GM23338 (cell line): ENCODE measurements around the gene MIEN1. TPM values are rescaled to one million over a fixed set of nuclear protein-coding genes. Genes with fewer than 3 reads are reported as not detected.

Source experiments
- ATAC-seq: fragments of 200-7000 bp; cut with Tn5 transposase; 3 replicates; pipeline ENCODE4 v1.9.1; 2020
- DNase-seq: peaks from one replicate; pipeline ENCODE4 v3.0.0-alpha.2; 2015; ENCODE audit warnings: low spot score
- H2AFZ ChIP-seq: fragments of 200-600 bp; sonication (generic); 2 replicates; pipeline ENCODE4 v1.8.0; 2016; ENCODE audit warnings: antibody characterized with exemption, mild to moderate bottlenecking, moderate library complexity
- H3F3A ChIP-seq: fragments of 200-600 bp; sonication (generic); replicated peaks from 2 replicates; pipeline ENCODE4 v1.8.0; 2017; ENCODE audit warnings: antibody characterized with exemption, mixed run types, low read depth
- H3K27ac ChIP-seq: fragments of 200-600 bp; sonication (generic); 2 replicates; pipeline ENCODE4 v1.6.1; 2016; ENCODE audit warnings: low read depth
- H3K27me3 ChIP-seq: fragments of 200-600 bp; sonication (generic); 2 replicates; pipeline ENCODE4 v1.8.0; 2016; ENCODE audit warnings: mild to moderate bottlenecking, mixed run types, moderate library complexity; ENCODE audit not compliant: insufficient read depth
- H3K36me3 ChIP-seq: fragments of 200-600 bp; sonication (generic); 2 replicates; pipeline ENCODE4 v1.8.0; 2016; ENCODE audit warnings: mild to moderate bottlenecking; ENCODE audit not compliant: insufficient read depth
- H3K4me1 ChIP-seq: fragments of 200-600 bp; sonication (generic); 2 replicates; pipeline ENCODE4 v1.8.0; 2016; ENCODE audit warnings: mild to moderate bottlenecking, moderate library complexity; ENCODE audit not compliant: insufficient read depth
- H3K4me2 ChIP-seq: fragments of 200-600 bp; sonication (generic); 2 replicates; pipeline ENCODE4 v1.7.1; 2017; ENCODE audit warnings: mixed run types
- H3K4me3 ChIP-seq: fragments of 200-600 bp; sonication (generic); 2 replicates; pipeline ENCODE4 v1.6.1; 2016; ENCODE audit warnings: mixed run types
- H3K79me2 ChIP-seq: fragments of 200-600 bp; sonication (generic); replicated peaks from 2 replicates; pipeline ENCODE4 v1.8.0; 2017; ENCODE audit warnings: mild to moderate bottlenecking; ENCODE audit not compliant: insufficient read depth
- H3K9me2 ChIP-seq: fragments of 200-600 bp; sonication (generic); 2 replicates; pipeline ENCODE4 v1.8.0; 2017; ENCODE audit not compliant: insufficient read depth
- H4K20me1 ChIP-seq: fragments of 200-600 bp; sonication (generic); replicated peaks from 2 replicates; pipeline ENCODE4 v1.8.0; 2017; ENCODE audit warnings: mild to moderate bottlenecking; ENCODE audit not compliant: insufficient read depth
- H3K27ac Mint-ChIP-seq: 2 replicates; pipeline ENCODE4 v1.8.0; 2020; ENCODE audit warnings: inconsistent platforms, mild to moderate bottlenecking, moderate library complexity, mixed read lengths
- H3K27me3 Mint-ChIP-seq: 3 replicates; pipeline ENCODE4 v1.8.0; 2022; ENCODE audit warnings: low read depth, mild to moderate bottlenecking, moderate library complexity, mixed read lengths, inconsistent platforms; ENCODE audit not compliant: insufficient read depth, poor library complexity
- H3K36me3 Mint-ChIP-seq: 3 replicates; pipeline ENCODE4 v1.8.0; 2021; ENCODE audit warnings: low read depth, mild to moderate bottlenecking, inconsistent platforms, moderate library complexity, mixed read lengths
- H3K4me1 Mint-ChIP-seq: 3 replicates; pipeline ENCODE4 v1.8.0; 2020; ENCODE audit warnings: mild to moderate bottlenecking, inconsistent platforms, mixed read lengths
- H3K4me3 Mint-ChIP-seq: 3 replicates; pipeline ENCODE4 v1.8.0; 2021; ENCODE audit warnings: moderate library complexity, mild to moderate bottlenecking, inconsistent platforms, mixed read lengths
- H3K9me3 Mint-ChIP-seq: 3 replicates; pipeline ENCODE4 v1.8.0; 2020; ENCODE audit warnings: moderate library complexity, mild to moderate bottlenecking, inconsistent platforms, mixed read lengths
- CREB1 ChIP-seq: fragments of 250-450 bp; sonication (Bioruptor Pico); IDR thresholded peaks from 2 replicates; pipeline ENCODE4 v1.5.0; 2020; ENCODE audit warnings: low read depth, mild to moderate bottlenecking, moderate library complexity
- EZH2 ChIP-seq: fragments of 200-600 bp; sonication (generic); IDR thresholded peaks from one replicate; pipeline ENCODE4 v1.8.0; 2017; ENCODE audit warnings: antibody characterized with exemption, mild to moderate bottlenecking, low read depth; ENCODE audit not compliant: unreplicated experiment
- EZH2phosphoT487 ChIP-seq: fragments of 200-600 bp; sonication (generic); IDR thresholded peaks from one replicate; pipeline ENCODE4 v1.8.1; 2018; ENCODE audit warnings: antibody characterized with exemption; ENCODE audit not compliant: unreplicated experiment
- NANOG ChIP-seq: IDR thresholded peaks from 2 replicates; pipeline ENCODE4 v1.6.1; 2016; ENCODE audit warnings: antibody characterized with exemption, borderline replicate concordance
- POLR2AphosphoS5 ChIP-seq: IDR thresholded peaks from 2 replicates; pipeline ENCODE4 v1.6.1; 2016; ENCODE audit warnings: antibody characterized with exemption, low read depth
- STAT1 ChIP-seq: IDR thresholded peaks from one replicate; pipeline ENCODE4 v1.6.1; 2016; ENCODE audit warnings: antibody characterized with exemption; ENCODE audit not compliant: unreplicated experiment
- ZNF114 ChIP-seq: fragments of 250-450 bp; sonication (Bioruptor Pico); IDR thresholded peaks from 2 replicates; pipeline ENCODE4 v1.5.0; 2020; ENCODE audit warnings: mild to moderate bottlenecking, moderate library complexity
- ZNF331 ChIP-seq: fragments of 250-450 bp; sonication (Bioruptor Pico); IDR thresholded peaks from 2 replicates; pipeline ENCODE4 v1.5.0; 2020; ENCODE audit warnings: low read depth, mild to moderate bottlenecking, moderate library complexity
- polyA plus RNA-seq: library from polyadenylated mRNA; unstranded; fragments of >200 nt; fragmentation: Nextera tagmentation; extraction: Ambion mirVana; gene quantifications from 2 replicates; pipeline ENCODE4 v1.2.1, GENCODE V29; 2016
- total RNA-seq: library from RNA; depleted of rRNA; stranded (reverse); fragments of >200 nt; shearing (Covaris generic); gene quantifications from 2 replicates; pipeline ENCODE4 v1.2.3, GENCODE V29; 2014
- TF ChIP-seq, protein P1 (sequence below): IDR thresholded peaks from one replicate; pipeline ENCODE4 v1.6.1; 2018; ENCODE audit warnings: antibody characterized with exemption; ENCODE audit not compliant: unreplicated experiment
- TF ChIP-seq, protein P2 (sequence below), 2 experiments: fragments of 200-600 bp in 1 of 2; sonication (generic) in 1 of 2; conservative IDR thresholded peaks; 2 replicates each; pipeline versions ENCODE4 v1.5.1 to v1.6.1; 2016 to 2017; ENCODE audit warnings: antibody characterized with exemption in 2 of 2, low read depth in 2 of 2, mild to moderate bottlenecking in 2 of 2, moderate library complexity in 1 of 2

MIEN1 gene
- total and polyA plus RNA-seq, 2 experiments from 2014 or later, result 37.1 to 91.8 TPM

DNA sequence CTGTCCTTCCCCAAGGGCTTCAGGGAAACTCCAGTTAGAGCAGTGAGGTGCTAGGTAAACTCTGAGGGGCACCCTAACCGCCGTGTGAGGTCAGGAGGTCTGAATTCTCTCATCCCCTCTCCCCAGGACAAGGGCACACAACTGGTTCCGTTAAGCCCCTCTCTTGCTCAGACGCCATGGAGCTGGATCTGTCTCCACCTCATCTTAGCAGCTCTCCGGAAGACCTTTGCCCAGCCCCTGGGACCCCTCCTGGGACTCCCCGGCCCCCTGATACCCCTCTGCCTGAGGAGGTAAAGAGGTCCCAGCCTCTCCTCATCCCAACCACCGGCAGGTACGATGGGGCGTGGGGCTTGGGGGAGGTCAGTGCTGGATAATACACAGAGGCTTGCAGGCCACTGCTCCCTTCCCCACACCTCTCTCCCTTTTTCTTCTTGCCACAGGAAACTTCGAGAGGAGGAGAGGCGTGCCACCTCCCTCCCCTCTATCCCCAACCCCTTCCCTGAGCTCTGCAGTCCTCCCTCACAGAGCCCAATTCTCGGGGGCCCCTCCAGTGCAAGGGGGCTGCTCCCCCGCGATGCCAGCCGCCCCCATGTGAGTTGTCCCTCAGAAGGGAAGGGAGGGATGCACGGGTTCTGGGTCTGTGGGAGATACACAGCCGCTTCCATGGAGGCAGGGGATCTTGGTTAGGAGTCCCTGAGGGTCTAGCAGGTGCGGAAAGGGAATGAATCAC is 12.0 kb upstream of the MIEN1 start:
- Histone ChIP-seq H3K27me3 (no peaks in the 10 kb centered on the region), H4K20me1 (no peaks in the 10 kb centered on the region), H3K79me2 (peaks cover 18% of the 10 kb centered on the region), H2AFZ (no peak overlapping the region), H3K4me1 (peaks cover 22% of the 10 kb centered on the region), H3K27ac (no peak overlapping the region), H3K9me2 (no peaks in the 10 kb centered on the region), H3K36me3 (no peaks in the 10 kb centered on the region), H3K4me2 (no peak overlapping the region), H3F3A (peaks cover 22% of the 10 kb centered on the region), H3K4me3 (no peak overlapping the region)
- no peak for DNase-seq
- ATAC-seq, result no peak
- H3K27me3 Mint-ChIP-seq, result peaks cover 21% of the 10 kb centered on the region
- no peak overlapping the region for H3K27ac Mint-ChIP-seq
- peaks cover 24% of the 10 kb centered on the region for H3K4me1 Mint-ChIP-seq
- TF ChIP-seq EZH2 (no peak), CREB1 (CRISPR knock-in tag) (no peak), EZH2phosphoT487 (no peak), STAT1 (no peak), NANOG (no peak), ZNF331 (CRISPR knock-in tag) (no peak), ZNF114 (CRISPR knock-in tag) (no peak), POLR2AphosphoS5 (no peak)
- TF ChIP-seq, protein P1, sequence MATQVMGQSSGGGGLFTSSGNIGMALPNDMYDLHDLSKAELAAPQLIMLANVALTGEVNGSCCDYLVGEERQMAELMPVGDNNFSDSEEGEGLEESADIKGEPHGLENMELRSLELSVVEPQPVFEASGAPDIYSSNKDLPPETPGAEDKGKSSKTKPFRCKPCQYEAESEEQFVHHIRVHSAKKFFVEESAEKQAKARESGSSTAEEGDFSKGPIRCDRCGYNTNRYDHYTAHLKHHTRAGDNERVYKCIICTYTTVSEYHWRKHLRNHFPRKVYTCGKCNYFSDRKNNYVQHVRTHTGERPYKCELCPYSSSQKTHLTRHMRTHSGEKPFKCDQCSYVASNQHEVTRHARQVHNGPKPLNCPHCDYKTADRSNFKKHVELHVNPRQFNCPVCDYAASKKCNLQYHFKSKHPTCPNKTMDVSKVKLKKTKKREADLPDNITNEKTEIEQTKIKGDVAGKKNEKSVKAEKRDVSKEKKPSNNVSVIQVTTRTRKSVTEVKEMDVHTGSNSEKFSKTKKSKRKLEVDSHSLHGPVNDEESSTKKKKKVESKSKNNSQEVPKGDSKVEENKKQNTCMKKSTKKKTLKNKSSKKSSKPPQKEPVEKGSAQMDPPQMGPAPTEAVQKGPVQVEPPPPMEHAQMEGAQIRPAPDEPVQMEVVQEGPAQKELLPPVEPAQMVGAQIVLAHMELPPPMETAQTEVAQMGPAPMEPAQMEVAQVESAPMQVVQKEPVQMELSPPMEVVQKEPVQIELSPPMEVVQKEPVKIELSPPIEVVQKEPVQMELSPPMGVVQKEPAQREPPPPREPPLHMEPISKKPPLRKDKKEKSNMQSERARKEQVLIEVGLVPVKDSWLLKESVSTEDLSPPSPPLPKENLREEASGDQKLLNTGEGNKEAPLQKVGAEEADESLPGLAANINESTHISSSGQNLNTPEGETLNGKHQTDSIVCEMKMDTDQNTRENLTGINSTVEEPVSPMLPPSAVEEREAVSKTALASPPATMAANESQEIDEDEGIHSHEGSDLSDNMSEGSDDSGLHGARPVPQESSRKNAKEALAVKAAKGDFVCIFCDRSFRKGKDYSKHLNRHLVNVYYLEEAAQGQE, result no peak
- TF ChIP-seq, protein P2, sequence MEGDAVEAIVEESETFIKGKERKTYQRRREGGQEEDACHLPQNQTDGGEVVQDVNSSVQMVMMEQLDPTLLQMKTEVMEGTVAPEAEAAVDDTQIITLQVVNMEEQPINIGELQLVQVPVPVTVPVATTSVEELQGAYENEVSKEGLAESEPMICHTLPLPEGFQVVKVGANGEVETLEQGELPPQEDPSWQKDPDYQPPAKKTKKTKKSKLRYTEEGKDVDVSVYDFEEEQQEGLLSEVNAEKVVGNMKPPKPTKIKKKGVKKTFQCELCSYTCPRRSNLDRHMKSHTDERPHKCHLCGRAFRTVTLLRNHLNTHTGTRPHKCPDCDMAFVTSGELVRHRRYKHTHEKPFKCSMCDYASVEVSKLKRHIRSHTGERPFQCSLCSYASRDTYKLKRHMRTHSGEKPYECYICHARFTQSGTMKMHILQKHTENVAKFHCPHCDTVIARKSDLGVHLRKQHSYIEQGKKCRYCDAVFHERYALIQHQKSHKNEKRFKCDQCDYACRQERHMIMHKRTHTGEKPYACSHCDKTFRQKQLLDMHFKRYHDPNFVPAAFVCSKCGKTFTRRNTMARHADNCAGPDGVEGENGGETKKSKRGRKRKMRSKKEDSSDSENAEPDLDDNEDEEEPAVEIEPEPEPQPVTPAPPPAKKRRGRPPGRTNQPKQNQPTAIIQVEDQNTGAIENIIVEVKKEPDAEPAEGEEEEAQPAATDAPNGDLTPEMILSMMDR (conservative IDR thresholded peaks at IDR 0.05; ENCODE audit: low read depth in 2 of 2), result no peak
- H3K9me3 Mint-ChIP-seq, result no peaks in the 10 kb centered on the region
- peaks cover 36% of the 10 kb centered on the region for H3K36me3 Mint-ChIP-seq
- H3K4me3 Mint-ChIP-seq, result no peak overlapping the region
